Smooth muscle cell (in vitro differentiated cells): Measurements from ENCODE around the gene EPHB1. TPM values are rescaled to one million over a fixed set of nuclear protein-coding genes. Genes with fewer than 3 reads are reported as not detected.

Experiments
- DNase-seq: peaks from one replicate; lab custom pipeline; 2025; ENCODE audit not compliant: unreplicated experiment; lab: John Stamatoyannopoulos, UW
- H2AFZ ChIP-seq: fragments of 200-600 bp; sonication (generic); 2 replicates; pipeline ENCODE4 v1.6.0; 2016; ENCODE audit warnings: antibody characterized with exemption, low read depth, mild to moderate bottlenecking
- H3F3A ChIP-seq: fragments of 200-600 bp; sonication (generic); 2 replicates; pipeline ENCODE4 v1.6.0; 2017; ENCODE audit warnings: antibody characterized with exemption, low read depth
- H3K27ac ChIP-seq: fragments of 200-600 bp; sonication (generic); 2 replicates; pipeline ENCODE4 v1.5.1; 2016; ENCODE audit warnings: low read depth, mild to moderate bottlenecking
- H3K27me3 ChIP-seq: fragments of 200-600 bp; sonication (generic); 2 replicates; pipeline ENCODE4 v1.6.1; 2016; ENCODE audit warnings: low read depth, mild to moderate bottlenecking
- H3K36me3 ChIP-seq: fragments of 200-600 bp; sonication (generic); 2 replicates; pipeline ENCODE4 v1.5.1; 2016; ENCODE audit warnings: low read depth
- H3K4me1 ChIP-seq: fragments of 200-600 bp; sonication (generic); 2 replicates; pipeline ENCODE4 v1.5.1; 2016; ENCODE audit warnings: low read depth
- H3K4me2 ChIP-seq: fragments of 200-600 bp; sonication (generic); 2 replicates; pipeline ENCODE4 v1.6.0; 2016; ENCODE audit warnings: mild to moderate bottlenecking
- H3K4me3 ChIP-seq: fragments of 200-600 bp; sonication (generic); 2 replicates; pipeline ENCODE4 v1.5.1; 2016; ENCODE audit warnings: mild to moderate bottlenecking
- H3K79me2 ChIP-seq: fragments of 200-600 bp; sonication (generic); 2 replicates; pipeline ENCODE4 v1.6.0; 2016; ENCODE audit warnings: low read depth, mild to moderate bottlenecking
- H3K9ac ChIP-seq: fragments of 200-600 bp; sonication (generic); 2 replicates; pipeline ENCODE4 v1.6.0; 2016; ENCODE audit warnings: low read depth
- H3K9me3 ChIP-seq: fragments of 200-600 bp; sonication (generic); replicated peaks from 2 replicates; pipeline ENCODE4 v1.5.1; 2016; ENCODE audit warnings: low read depth
- H4K20me1 ChIP-seq: fragments of 200-600 bp; sonication (generic); 2 replicates; pipeline ENCODE4 v1.6.0; 2016; ENCODE audit warnings: low read depth
- CTCF ChIP-seq: fragments of 200-600 bp; sonication (generic); IDR thresholded peaks from 2 replicates; pipeline ENCODE4 v1.5.1; 2017; ENCODE audit warnings: borderline replicate concordance, mild to moderate bottlenecking, antibody characterized with exemption; ENCODE audit not compliant: insufficient read depth, poor library complexity, severe bottlenecking
- WGBS: methylation state at CpG from one replicate; pipeline ENCODE4 v1.1.7; 2016; ENCODE audit warnings: low lambda C conversion rate; 5-methylcytosine and 5-hydroxymethylcytosine counted together
- polyA plus RNA-seq: library from polyadenylated mRNA; unstranded; fragments of >200 nt; fragmentation: Nextera tagmentation; extraction: Ambion mirVana; gene quantifications from 2 replicates; pipeline ENCODE4 v1.2.1, GENCODE V29; 2016
- total RNA-seq: library from RNA; depleted of rRNA; stranded (reverse); fragments of >200 nt; gene quantifications from 2 replicates; pipeline ENCODE4 v1.2.3, GENCODE V29; 2014

EPHB1 gene
- total and polyA plus RNA-seq, 2 experiments from 2014 or later: 2.5 to 2.6 TPM

- Histone ChIP-seq H3K9ac (no peak overlapping the region), H3K4me1 (no peaks in the 10 kb centered on the region), H3K4me2 (no peak overlapping the region), H3K27me3 (no peaks in the 10 kb centered on the region), H4K20me1 (no peaks in the 10 kb centered on the region), H3K9me3 (no peaks in the 10 kb centered on the region), H3K36me3 (no peaks in the 10 kb centered on the region), H3F3A (no peaks in the 10 kb centered on the region), H2AFZ (no peak overlapping the region), H3K27ac (no peak overlapping the region), H3K4me3 (no peak overlapping the region), H3K79me2 (no peaks in the 10 kb centered on the region)
- WGBS: 91% methylated on average over 11 of the region's 11 CpGs
- no peak for DNase-seq
- TF ChIP-seq CTCF: no peak
These were observed 116.8 kb downstream of the EPHB1 start for GRCh38 chr3:134911586-134912548.

DNA sequence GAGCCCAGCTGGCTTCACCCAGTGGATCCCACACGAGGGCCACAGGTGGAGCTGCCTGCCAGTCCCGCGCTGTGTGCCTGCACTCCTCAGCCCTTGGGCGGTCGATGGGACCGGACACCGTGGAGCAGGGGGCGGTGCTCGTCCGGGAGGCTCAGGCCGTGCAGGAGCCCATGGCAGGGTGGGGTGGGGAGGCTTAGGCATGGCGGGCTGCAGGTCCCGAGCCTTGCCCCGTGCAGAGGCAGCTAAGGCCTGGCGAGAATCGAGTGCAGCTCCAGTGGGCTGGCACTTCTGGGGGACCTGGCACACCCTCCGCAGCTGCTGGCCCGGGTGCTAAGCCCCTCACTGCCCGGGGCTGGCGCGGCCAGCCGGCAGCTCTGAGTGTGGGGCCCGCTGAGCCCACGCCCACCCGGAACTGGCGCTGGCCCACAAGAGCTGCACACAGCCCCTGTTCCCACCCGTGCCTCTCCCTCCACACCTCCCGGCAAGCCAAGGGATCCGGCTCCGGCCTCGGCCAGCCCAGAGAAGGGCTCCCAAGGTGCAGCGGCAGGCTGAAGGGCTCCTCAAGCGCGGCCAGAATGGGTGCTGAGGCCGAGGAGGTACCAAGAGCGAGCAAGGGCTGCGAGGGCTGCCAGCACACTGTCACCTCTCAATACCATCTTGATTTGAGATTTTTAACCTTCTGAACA, 121.4 kb downstream of the EPHB1 start:
- DNase-seq: no peak
- WGBS: 94% methylated on average over 33 of the region's 37 CpGs

DNA sequence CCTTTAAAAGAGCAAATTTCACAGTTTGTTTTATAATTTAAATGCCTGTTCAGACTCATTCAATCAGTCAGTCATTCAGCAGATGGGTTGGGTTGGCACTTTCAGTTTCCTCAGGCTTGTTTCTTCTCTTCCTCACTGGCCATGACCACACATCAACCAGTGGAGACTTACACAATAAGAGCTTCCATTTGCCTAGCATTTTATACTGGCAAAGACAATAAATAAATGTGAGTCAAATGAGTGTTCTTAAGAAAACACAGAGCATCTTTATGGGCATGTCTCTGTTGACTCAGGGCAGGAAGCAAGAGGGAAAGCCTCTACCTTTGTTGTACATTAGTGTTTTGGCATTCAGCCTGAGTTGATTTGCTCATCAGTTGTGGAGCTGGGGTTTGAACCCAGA, 122.6 kb downstream of the EPHB1 start:
- Histone ChIP-seq H3K36me3 (no peaks in the 10 kb centered on the region), H3K4me3 (no peak overlapping the region), H3K79me2 (no peaks in the 10 kb centered on the region), H3K9me3 (no peaks in the 10 kb centered on the region), H2AFZ (no peak overlapping the region), H3K27me3 (no peaks in the 10 kb centered on the region), H3K4me2 (no peak overlapping the region), H3K27ac (no peak overlapping the region), H3K4me1 (no peaks in the 10 kb centered on the region), H4K20me1 (no peaks in the 10 kb centered on the region), H3K9ac (no peak overlapping the region), H3F3A (no peaks in the 10 kb centered on the region)
- TF ChIP-seq CTCF: no peak
- DNase-seq: no peak

More for the DNA sequence above, 121.4 kb downstream of the EPHB1 start:
- no peak overlapping the region for H3K9ac ChIP-seq
- H3K9me3 ChIP-seq: no peaks in the 10 kb centered on the region
- H3K4me2 ChIP-seq: no peak overlapping the region
- no peaks in the 10 kb centered on the region for H4K20me1 ChIP-seq
- H3K36me3 ChIP-seq: no peaks in the 10 kb centered on the region
- TF ChIP-seq CTCF: no peak
- H3K4me3 ChIP-seq: no peak overlapping the region
- H2AFZ ChIP-seq: no peak overlapping the region
- no peaks in the 10 kb centered on the region for H3F3A ChIP-seq
- no peak overlapping the region for H3K27ac ChIP-seq
- no peaks in the 10 kb centered on the region for H3K4me1 ChIP-seq
- H3K79me2 ChIP-seq: no peaks in the 10 kb centered on the region
- no peaks in the 10 kb centered on the region for H3K27me3 ChIP-seq
